ENCODE results near the gene BCAT1. TPM values are rescaled to one million over a fixed set of nuclear protein-coding genes. Genes with fewer than 3 reads are reported as not detected.

BCAT1 gene
- total and polyA plus RNA-seq, 2 donors (not counting 3 experiments of a cell fraction or from before 2014, with no cell fraction given): 21.6 to 267 TPM

- Histone ChIP-seq H3K27ac (ENCODE audit: insufficient read depth, low read depth, low read length) (no peak overlapping the region), H3K9me1 (replicated peaks; ENCODE audit: control insufficient read depth, extremely low read depth, insufficient read depth, low read length) (no peaks in the 10 kb centered on the region), H3K4me1 (ENCODE audit: control insufficient read depth, extremely low read depth, insufficient read depth, low read length) (no peaks in the 10 kb centered on the region), H3K4me2 (ENCODE audit: insufficient read depth, low read length) (no peak overlapping the region), H2AFZ (ENCODE audit: low read depth, low read length) (no peak overlapping the region), H3K9ac (replicated peaks; ENCODE audit: extremely low read depth, insufficient read depth, low read length) (no peak overlapping the region), H3K79me2 (ENCODE audit: control insufficient read depth, insufficient read depth, low read length) (no peaks in the 10 kb centered on the region), H3K36me3 (ENCODE audit: control insufficient read depth in 2 of 2, extremely low read depth in 1 of 2, insufficient read depth in 2 of 2, low read length in 2 of 2) (no peaks in the 10 kb centered on the region), H3K4me3 (replicated peaks in 1 of 3; ENCODE audit: insufficient read depth in 1 of 3, low read depth in 1 of 3, low read length in 3 of 3) (no peak overlapping the region), H3K27me3 (ENCODE audit: control insufficient read depth in 2 of 2, insufficient read depth in 2 of 2, low read length in 2 of 2) (no peaks in the 10 kb centered on the region), H3K9me3 (replicated peaks; ENCODE audit: control insufficient read depth, insufficient read depth, low read length) (no peaks in the 10 kb centered on the region), H4K20me1 (replicated peaks; ENCODE audit: control insufficient read depth, extremely low read depth, insufficient read depth, low read length) (no peaks in the 10 kb centered on the region)
- DNase-seq (ENCODE audit: low read depth, low spot score): no peak
- TF ChIP-seq CTCF (IDR thresholded peaks at IDR 0.05; ENCODE audit: extremely low read depth in 1 of 2, insufficient read depth in 1 of 2, low read depth in 1 of 2, low read length in 2 of 2) (no peak), JUN (IDR thresholded peaks at IDR 0.05; ENCODE audit: borderline replicate concordance, insufficient read depth, insufficient read length, low read depth) (no peak), POLR2AphosphoS5 (IDR thresholded peaks at IDR 0.05; ENCODE audit: insufficient read depth, low read depth, low read length) (no peak), GATA2 (IDR thresholded peaks at IDR 0.05; ENCODE audit: insufficient read depth, insufficient read length, low read depth, low read length) (no peak), EZH2 (IDR thresholded peaks at IDR 0.05; ENCODE audit: borderline replicate concordance, low read depth, low read length, severe bottlenecking) (no peak), FOS (IDR thresholded peaks at IDR 0.05; ENCODE audit: borderline replicate concordance, insufficient read depth, low read length) (no peak), MAX (IDR thresholded peaks at IDR 0.05; ENCODE audit: insufficient read depth, insufficient read length) (no peak), MYC (IDR thresholded peaks at IDR 0.05; ENCODE audit: low read depth, low read length) (no peak), POLR2A (IDR thresholded peaks at IDR 0.05; ENCODE audit: low read depth, low read length) (no peak)
- POLR2A ChIA-PET: no interaction called here
- intact Hi-C loops (cut with micrococcal nuclease): no loop called here
- dilution Hi-C loops (cut with MboI; ENCODE audit: extremely low pct_ligation_motif_present, low sequenced_read_pairs): no loop called here
- BruUV-seq (replicated peaks): no TSS peak
- no peak for FAIRE-seq
- CTCF ChIA-PET: interaction anchor here (1.3 to 2.2 kb wide), 2 partner anchors 24 to 188 kb away, joined by 3 to 6 read pairs; no protein-coding TSS in a partner anchor
Measured at GRCh38 chr12:24966951-24967564, 18.2 kb upstream of the BCAT1 start.
